Neuronal stem cell (in vitro differentiated cells): ENCODE results near the gene STK10.

ENCODE experiments used
- DNase-seq: peaks from one replicate; pipeline ENCODE4 v3.0.0-alpha.2; 2013; ENCODE audit warnings: low spot score
- H2AFZ ChIP-seq: one replicate; pipeline ENCODE4 v1.6.1; 2013; ENCODE audit warnings: mild to moderate bottlenecking, low read length, inconsistent platforms
- H2AK5ac ChIP-seq: 2 replicates; pipeline ENCODE4 v1.6.1; 2013; ENCODE audit warnings: low read depth, mild to moderate bottlenecking, inconsistent platforms, low read length, moderate library complexity, mixed read lengths
- H2BK120ac ChIP-seq: 2 replicates; pipeline ENCODE4 v1.6.1; 2013; ENCODE audit warnings: low read depth, mild to moderate bottlenecking, inconsistent platforms, low read length, moderate library complexity, mixed read lengths
- H2BK12ac ChIP-seq: one replicate; pipeline ENCODE4 v1.6.1; 2013; ENCODE audit warnings: low read length, inconsistent platforms
- H2BK15ac ChIP-seq: 2 replicates; pipeline ENCODE4 v1.6.1; 2013; ENCODE audit warnings: mild to moderate bottlenecking, low read length, inconsistent platforms, mixed read lengths
- H2BK5ac ChIP-seq: one replicate; pipeline ENCODE4 v1.6.1; 2013; ENCODE audit warnings: inconsistent platforms, mild to moderate bottlenecking, low read length, moderate library complexity
- H3K14ac ChIP-seq: one replicate; pipeline ENCODE4 v1.6.1; 2013; ENCODE audit warnings: low read length, inconsistent platforms
- H3K18ac ChIP-seq: 2 replicates; pipeline ENCODE4 v1.6.1; 2013; ENCODE audit warnings: low read length, inconsistent platforms
- H3K23ac ChIP-seq: 2 replicates; pipeline ENCODE4 v1.6.1; 2013; ENCODE audit warnings: low read depth, mild to moderate bottlenecking, mixed read lengths, low read length, inconsistent platforms; ENCODE audit not compliant: poor library complexity
- H3K27ac ChIP-seq: replicated peaks from 3 replicates; pipeline ENCODE4 v1.5.1; 2013; ENCODE audit warnings: low read length, inconsistent platforms
- H3K27me3 ChIP-seq, 3 experiments: 2 replicates each; pipeline ENCODE4 v1.6.1; 2013; ENCODE audit warnings: low read length in 3 of 3, mild to moderate bottlenecking in 2 of 3, inconsistent platforms in 1 of 3, low read depth in 1 of 3, mixed read lengths in 1 of 3, moderate library complexity in 1 of 3; ENCODE audit not compliant: control insufficient read depth in 3 of 3, insufficient read depth in 3 of 3
- H3K36me3 ChIP-seq, 2 donors: replicated peaks in 1 of 2; 2 replicates each; pipeline ENCODE4 v1.6.1; 2013; ENCODE audit warnings: low read length in 2 of 2; ENCODE audit not compliant: control insufficient read depth in 2 of 2, insufficient read depth in 2 of 2
- H3K4ac ChIP-seq: 2 replicates; pipeline ENCODE4 v1.6.1; 2013; ENCODE audit warnings: inconsistent platforms, mild to moderate bottlenecking, low read length, moderate library complexity
- H3K4me1 ChIP-seq, 2 donors: 1 replicate in 1 of 2; 2 replicates in 1 of 2; pipeline ENCODE4 v1.6.1; 2013; ENCODE audit warnings: low read length in 2 of 2, low read depth in 1 of 2; ENCODE audit not compliant: control insufficient read depth in 2 of 2, insufficient read depth in 1 of 2
- H3K4me2 ChIP-seq: one replicate; pipeline ENCODE4 v1.6.1; 2013; ENCODE audit warnings: mild to moderate bottlenecking, low read length, inconsistent platforms; ENCODE audit not compliant: insufficient read depth, poor library complexity, severe bottlenecking
- H3K4me3 ChIP-seq, 2 donors: 2 replicates each; pipeline ENCODE4 v1.5.1; 2013; ENCODE audit warnings: low read length in 2 of 2, mild to moderate bottlenecking in 2 of 2, inconsistent platforms in 1 of 2, moderate library complexity in 1 of 2
- H3K79me1 ChIP-seq: one replicate; pipeline ENCODE4 v1.6.1; 2013; ENCODE audit warnings: low read depth, mild to moderate bottlenecking, inconsistent platforms, low read length, moderate library complexity
- H3K9ac ChIP-seq: one replicate; pipeline ENCODE4 v1.6.1; 2013; ENCODE audit warnings: mild to moderate bottlenecking, low read depth, low read length, inconsistent platforms; ENCODE audit not compliant: poor library complexity
- H3K9me3 ChIP-seq, 2 donors: replicated peaks in 1 of 2; 2 replicates each; pipeline versions ENCODE3 to v1.6.1; 2013; ENCODE audit warnings: low read length in 2 of 2, mild to moderate bottlenecking in 2 of 2, inconsistent platforms in 1 of 2, low read depth in 1 of 2, mixed read lengths in 1 of 2, moderate library complexity in 1 of 2; ENCODE audit not compliant: control insufficient read depth in 2 of 2, insufficient read depth in 1 of 2
- H4K8ac ChIP-seq: one replicate; pipeline ENCODE4 v1.6.1; 2013; ENCODE audit warnings: low read depth, mild to moderate bottlenecking, inconsistent platforms, low read length, moderate library complexity
- H4K91ac ChIP-seq: one replicate; pipeline ENCODE4 v1.6.1; 2013; ENCODE audit warnings: low read length, low read depth, mild to moderate bottlenecking, inconsistent platforms; ENCODE audit not compliant: poor library complexity
- WGBS, 2 donors: extraction: QIAGEN DNeasy Blood & Tissue Kit; methylation state at CpG; one replicate each; pipeline ENCODE4 v1.1.7; 2013; ENCODE audit warnings: missing lambda C conversion rate in 2 of 2, mixed read lengths in 1 of 2; ENCODE audit not compliant: insufficient read length in 2 of 2, insufficient replicate concordance in 1 of 2; ENCODE audit errors: extremely low coverage in 2 of 2; 5-methylcytosine and 5-hydroxymethylcytosine counted together

STK10 gene

DNA sequence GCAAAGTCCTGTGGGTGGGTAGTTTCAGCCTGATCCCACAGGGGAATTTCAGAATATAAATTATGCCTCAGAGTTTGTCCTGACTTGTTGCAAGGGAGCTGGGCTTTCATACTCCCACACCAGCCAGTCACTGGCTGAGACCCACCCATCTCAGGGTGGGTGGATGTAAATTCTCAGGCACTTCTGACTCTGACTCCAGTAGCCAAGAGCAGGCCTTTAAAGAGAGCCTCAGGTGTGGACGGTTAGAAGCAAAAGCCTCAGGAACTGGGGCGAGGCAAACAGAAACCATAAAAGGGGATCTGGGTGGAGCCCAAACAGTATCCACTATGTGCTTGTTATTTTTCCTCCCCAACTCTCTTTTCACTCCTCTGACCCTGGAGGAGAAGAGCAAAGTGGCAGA lies 153.0 kb downstream of the STK10 start:
- DNase-seq: no peak
- Histone ChIP-seq H3K14ac (no peak overlapping the region), H3K9ac (no peak overlapping the region), H3K23ac (no peak overlapping the region), H3K9me3 (peaks cover 0 to 8% of the 10 kb centered on the region in 2 donors), H2BK120ac (no peak overlapping the region), H3K27me3 (no peaks in the 10 kb centered on the region), H3K4me1 (peaks cover 0 to 5% of the 10 kb centered on the region in 2 donors), H4K91ac (no peak overlapping the region), H3K4me3 (no peak overlapping the region), H3K18ac (no peak overlapping the region), H3K27ac (no peak overlapping the region), H2BK5ac (no peak overlapping the region), H2BK12ac (no peak overlapping the region), H2AK5ac (no peak overlapping the region), H2AFZ (peak overlapping the region; percentile 28), H3K79me1 (no peaks in the 10 kb centered on the region), H3K4ac (no peak overlapping the region), H3K4me2 (no peak overlapping the region), H4K8ac (no peak overlapping the region), H3K36me3 (no peaks in the 10 kb centered on the region), H2BK15ac (no peak overlapping the region)
- no CpG with 5 or more reads among the region's 2 CpGs for WGBS, 2 donors

DNA sequence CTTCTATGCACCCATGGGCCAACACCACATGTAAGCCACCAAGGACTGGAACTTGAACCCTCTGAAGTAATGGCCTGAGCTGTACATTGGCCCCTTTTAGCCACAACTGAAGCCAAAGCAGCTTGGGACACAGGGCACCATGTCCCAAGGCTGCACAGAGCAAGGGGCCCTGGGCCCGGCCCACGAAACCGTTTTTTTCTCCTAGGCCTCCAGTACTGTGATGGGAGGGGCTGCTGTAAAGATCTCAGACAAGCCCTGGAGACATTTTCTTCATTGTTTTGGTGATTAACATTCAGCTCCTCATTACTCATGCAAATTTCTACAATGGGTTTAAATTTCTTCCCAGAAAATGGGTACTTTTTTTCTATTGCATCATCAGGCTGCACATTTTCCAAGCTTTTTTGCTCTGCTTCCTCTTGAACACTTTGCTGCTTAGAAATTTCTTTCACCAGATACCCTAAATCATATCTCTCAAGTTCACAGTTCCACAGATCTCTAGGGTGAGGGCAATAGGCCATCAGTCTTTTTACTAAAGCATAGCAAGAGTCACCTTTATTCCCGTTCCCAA lies 156.0 kb downstream of the STK10 start:
- H3K18ac ChIP-seq: no peak overlapping the region
- H2AK5ac ChIP-seq: no peak overlapping the region
- H3K4me1 ChIP-seq: peaks cover 0 to 5% of the 10 kb centered on the region in 2 donors
- H2AFZ ChIP-seq: no peak overlapping the region
- no peak overlapping the region for H3K9ac ChIP-seq
- no peak overlapping the region for H2BK5ac ChIP-seq
- H3K4me3 ChIP-seq: no peak overlapping the region
- WGBS, 2 donors: no CpG with 5 or more reads among the region's 4 CpGs
- no peak overlapping the region for H2BK15ac ChIP-seq
- H3K23ac ChIP-seq: no peak overlapping the region
- H2BK120ac ChIP-seq: no peak overlapping the region
- DNase-seq: no peak
- H3K9me3 ChIP-seq: peaks cover 0 to 8% of the 10 kb centered on the region in 2 donors
- H4K91ac ChIP-seq: no peak overlapping the region
- H3K36me3 ChIP-seq: no peaks in the 10 kb centered on the region
- H4K8ac ChIP-seq: no peak overlapping the region
- no peak overlapping the region for H2BK12ac ChIP-seq
- no peaks in the 10 kb centered on the region for H3K27me3 ChIP-seq
- no peak overlapping the region for H3K4me2 ChIP-seq
- no peaks in the 10 kb centered on the region for H3K79me1 ChIP-seq
- no peak overlapping the region for H3K27ac ChIP-seq
- H3K14ac ChIP-seq: no peak overlapping the region
- no peak overlapping the region for H3K4ac ChIP-seq

DNA sequence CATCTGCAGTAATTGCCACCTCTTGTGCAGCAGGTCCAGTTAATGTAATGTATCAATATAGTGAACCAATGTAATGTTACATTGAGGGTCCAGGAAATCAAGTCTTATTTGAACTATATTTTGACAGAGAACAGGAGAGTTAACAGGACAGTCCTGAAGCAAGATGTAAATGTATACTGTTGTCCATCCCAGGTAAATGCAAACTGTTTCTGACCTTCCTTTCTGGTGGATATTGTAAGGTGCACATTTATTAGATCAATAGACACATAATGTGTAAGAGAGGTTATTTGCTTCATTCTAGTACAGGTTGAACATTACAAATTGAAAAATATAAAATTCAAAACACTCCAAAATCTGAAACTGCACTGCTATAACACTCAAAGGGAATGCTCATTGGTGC lies 158.1 kb downstream of the STK10 start:
- Histone ChIP-seq H3K36me3 (no peaks in the 10 kb centered on the region), H3K23ac (no peak overlapping the region), H3K4ac (no peak overlapping the region), H4K91ac (no peak overlapping the region), H3K18ac (no peak overlapping the region), H3K9ac (no peak overlapping the region), H3K79me1 (no peaks in the 10 kb centered on the region), H3K4me1 (no peaks in the 10 kb centered on the region), H3K27me3 (no peaks in the 10 kb centered on the region), H3K9me3 (peaks cover 0 to 8% of the 10 kb centered on the region in 2 donors), H2AFZ (no peak overlapping the region), H2BK120ac (no peak overlapping the region), H2BK15ac (no peak overlapping the region), H3K4me3 (no peak overlapping the region), H2BK12ac (no peak overlapping the region), H2AK5ac (no peak overlapping the region), H4K8ac (no peak overlapping the region), H2BK5ac (no peak overlapping the region), H3K14ac (no peak overlapping the region), H3K27ac (no peak overlapping the region), H3K4me2 (no peak overlapping the region)
- DNase-seq: no peak

DNA sequence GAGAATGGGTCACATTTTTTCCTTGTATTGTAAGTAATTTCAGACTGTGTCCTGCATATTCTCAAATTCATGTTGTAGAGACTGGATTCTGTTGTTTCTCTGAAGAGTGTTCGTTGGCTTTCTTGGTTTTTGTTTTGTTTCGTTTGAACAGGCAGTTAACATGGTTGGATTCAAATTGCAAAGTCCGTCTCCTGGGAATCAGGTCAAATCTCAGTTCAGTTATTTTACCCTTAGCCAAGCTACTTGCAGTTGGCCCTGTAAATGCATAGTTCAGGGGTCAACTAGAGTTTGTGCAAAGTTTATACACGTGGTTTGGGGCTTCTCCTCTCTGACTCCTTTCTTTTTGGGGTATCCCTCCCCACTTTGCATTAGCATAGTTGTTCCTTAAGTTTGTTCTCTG lies 159.9 kb downstream of the STK10 start:
- no peaks in the 10 kb centered on the region for H3K36me3 ChIP-seq
- no peak overlapping the region for H2BK120ac ChIP-seq
- no peak overlapping the region for H3K14ac ChIP-seq
- H2AFZ ChIP-seq: peak overlapping the region; percentile 48
- WGBS, 2 donors: no CpG with 5 or more reads among the region's 4 CpGs
- H3K27ac ChIP-seq: no peak overlapping the region
- no peak for DNase-seq
- no peak overlapping the region for H2AK5ac ChIP-seq
- no peak overlapping the region for H4K91ac ChIP-seq
- H4K8ac ChIP-seq: no peak overlapping the region
- no peak overlapping the region for H3K4ac ChIP-seq
- H2BK15ac ChIP-seq: no peak overlapping the region
- H2BK12ac ChIP-seq: no peak overlapping the region
- H3K9me3 ChIP-seq: peaks cover 0 to 8% of the 10 kb centered on the region in 2 donors
- H3K4me2 ChIP-seq: no peak overlapping the region
- no peak overlapping the region for H2BK5ac ChIP-seq
- H3K18ac ChIP-seq: no peak overlapping the region
- H3K9ac ChIP-seq: no peak overlapping the region
- H3K23ac ChIP-seq: no peak overlapping the region
- no peak overlapping the region for H3K4me3 ChIP-seq
- H3K27me3 ChIP-seq: no peaks in the 10 kb centered on the region
- no peaks in the 10 kb centered on the region for H3K79me1 ChIP-seq
- H3K4me1 ChIP-seq: no peaks in the 10 kb centered on the region
